ENCODE measurements around the gene DRC7. TPM values are rescaled to one million over a fixed set of nuclear protein-coding genes. Genes with fewer than 3 reads are reported as not detected.

Gene DRC7
- polyA plus RNA-seq, 1 of the 3 experiments (the other 2 are of a cell fraction), result 0.58 TPM

- no peak overlapping the region for H3K4me2 ChIP-seq
- POLR2A ChIA-PET, result no interaction called here
- H3K27me3 ChIP-seq (ENCODE audit: insufficient read depth), result no peaks in the 10 kb centered on the region; the same call in 1 of the 2 replicates
- H3K36me3 ChIP-seq (replicated peaks in 1 of 2; ENCODE audit: control insufficient read depth in 1 of 2, insufficient read depth in 2 of 2, low read length in 1 of 2), result no peaks in the 10 kb centered on the region
- H3K9ac ChIP-seq, result no peak overlapping the region
- H3F3A ChIP-seq (replicated peaks; ENCODE audit: insufficient read depth), result no peaks in the 10 kb centered on the region
- H2AFZ ChIP-seq (ENCODE audit: low read depth), result no peak overlapping the region
- H3K4me3 ChIP-seq (ENCODE audit: low read depth in 2 of 2, low read length in 1 of 2), result no peak overlapping the region
- WGBS (ENCODE audit: low lambda C conversion rate), result 56% methylated on average over 5 of the region's 5 CpGs
- no peak overlapping the region for H3K27ac ChIP-seq (ENCODE audit: low read depth in 2 of 2, low read length in 1 of 2)
- no peaks in the 10 kb centered on the region for H3K9me2 ChIP-seq
- H3K79me2 ChIP-seq (ENCODE audit: insufficient read depth), result no peaks in the 10 kb centered on the region
- CTCF ChIA-PET, result interaction anchor here (0.6 to 1.5 kb wide), 3 partner anchors 149 to 197 kb away, joined by 3 to 6 read pairs (median 3); no protein-coding TSS in a partner anchor
- H3K4me1 ChIP-seq (ENCODE audit: control insufficient read depth in 1 of 2, insufficient read depth in 2 of 2, low read depth in 1 of 2, low read length in 1 of 2), result peaks cover 0 to 7% of the 10 kb centered on the region in 2 experiments; a peak in 1 of 4 replicates
- no peaks in the 10 kb centered on the region for H3K9me3 ChIP-seq
- DNase-seq, result no peak
- TF ChIP-seq RFX5 (IDR thresholded peaks at IDR 0.05; ENCODE audit: low read length) (no peak), FOXM1 (IDR thresholded peaks at IDR 0.05; ENCODE audit: low read depth) (no peak), FOSL2 (IDR thresholded peaks at IDR 0.05; ENCODE audit: borderline replicate concordance, low read depth) (no peak), CHD2 (IDR thresholded peaks at IDR 0.05; ENCODE audit: low read length, partially characterized antibody) (no peak), YY1 (IDR thresholded peaks at IDR 0.05; ENCODE audit: low read depth) (no peak), MXI1 (IDR thresholded peaks at IDR 0.05; ENCODE audit: low read depth, low read length) (no peak), USF2 (IDR thresholded peaks at IDR 0.05; ENCODE audit: borderline replicate concordance, low read depth, low read length) (no peak), FOXJ3 (CRISPR knock-in tag; IDR thresholded peaks at IDR 0.05) (no peak)
- no peaks in the 10 kb centered on the region for H4K20me1 ChIP-seq (ENCODE audit: insufficient read depth)
Observed at GRCh38 chr16:57725151-57725550, 30.5 kb downstream of the DRC7 start.

- H2AFZ ChIP-seq (ENCODE audit: low read depth), result no peak overlapping the region
- no peaks in the 10 kb centered on the region for H3K9me2 ChIP-seq
- no peak overlapping the region for H3K4me2 ChIP-seq
- TF ChIP-seq IRF3 (IDR thresholded peaks at IDR 0.05; ENCODE audit: low read depth, low read length) (no peak), SIN3A (IDR thresholded peaks at IDR 0.05; ENCODE audit: borderline replicate concordance, low read depth, low read length) (no peak), RFX5 (IDR thresholded peaks at IDR 0.05; ENCODE audit: low read length) (no peak), FOXJ3 (CRISPR knock-in tag; IDR thresholded peaks at IDR 0.05) (no peak), ELF1 (IDR thresholded peaks at IDR 0.05) (no peak), CHD2 (IDR thresholded peaks at IDR 0.05; ENCODE audit: low read length, partially characterized antibody) (no peak), USF2 (IDR thresholded peaks at IDR 0.05; ENCODE audit: borderline replicate concordance, low read depth, low read length) (no peak), GABPA (IDR thresholded peaks at IDR 0.05; ENCODE audit: low read depth) (no peak), EP300 (IDR thresholded peaks at IDR 0.05; ENCODE audit: borderline replicate concordance in 1 of 2, low read depth in 1 of 2, low read length in 1 of 2) (no peak), POLR2AphosphoS5 (IDR thresholded peaks at IDR 0.05; ENCODE audit: low read depth, low read length) (no peak), ZBTB33 (IDR thresholded peaks at IDR 0.05; ENCODE audit: borderline replicate concordance, low read depth) (no peak), TEAD4 (IDR thresholded peaks at IDR 0.05; ENCODE audit: borderline replicate concordance, insufficient read depth) (no peak), PBX3 (IDR thresholded peaks at IDR 0.05) (no peak), USF1 (IDR thresholded peaks at IDR 0.05; ENCODE audit: borderline replicate concordance, low read depth) (no peak), SMC3 (IDR thresholded peaks at IDR 0.05; ENCODE audit: low read depth, low read length) (no peak)
- peaks cover 0 to 7% of the 10 kb centered on the region in 2 experiments; a peak in 1 of 4 replicates for H3K4me1 ChIP-seq (ENCODE audit: control insufficient read depth in 1 of 2, insufficient read depth in 2 of 2, low read depth in 1 of 2, low read length in 1 of 2)
- POLR2A ChIA-PET, result no interaction called here
- H3K36me3 ChIP-seq (replicated peaks in 1 of 2; ENCODE audit: control insufficient read depth in 1 of 2, insufficient read depth in 2 of 2, low read length in 1 of 2), result no peaks in the 10 kb centered on the region
- no peak for DNase-seq
- CTCF ChIA-PET, result interaction anchor here (1.5 to 1.7 kb wide), 2 partner anchors 149 to 151 kb away, joined by 3 read pairs; no protein-coding TSS in a partner anchor
- H4K20me1 ChIP-seq (ENCODE audit: insufficient read depth), result no peaks in the 10 kb centered on the region
- no peaks in the 10 kb centered on the region for H3K79me2 ChIP-seq (ENCODE audit: insufficient read depth)
- H3K4me3 ChIP-seq (ENCODE audit: low read depth in 2 of 2, low read length in 1 of 2), result no peak overlapping the region
- 26% methylated on average over 2 of the region's 5 CpGs for WGBS (ENCODE audit: low lambda C conversion rate)
- H3K9me3 ChIP-seq, result no peaks in the 10 kb centered on the region
- H3K27ac ChIP-seq (ENCODE audit: low read depth in 2 of 2, low read length in 1 of 2), result no peak overlapping the region
- no peaks in the 10 kb centered on the region for H3F3A ChIP-seq (replicated peaks; ENCODE audit: insufficient read depth)
- no peak overlapping the region for H3K9ac ChIP-seq
- H3K27me3 ChIP-seq (ENCODE audit: insufficient read depth), result no peaks in the 10 kb centered on the region; the same call in 1 of the 2 replicates
Observed at GRCh38 chr16:57725554-57725953, 30.9 kb downstream of the DRC7 start.
